Stimulated activated CD4-positive, alpha-beta T cell treated with anti-CD3 and anti-CD28 coated beads, Interleukin-2, amount 100 ng/mL, for 24 hours (primary cell): ENCODE results near the gene IFNG.
A peak's percentile ranks its signal among the peaks of the same experiment; 100 is the strongest.

ENCODE experiments used
- DNase-seq, 2 donors: peaks; one replicate each; pipeline ENCODE4 v3.0.0-alpha.2; 2020

IFNG gene

GRCh38 chr12:68114606-68115005 is 44.9 kb downstream of the IFNG start:
- DNase-seq: no peak

GRCh38 chr12:68113644-68114043 is 45.9 kb downstream of the IFNG start:
- peak; percentile 55 to 62 for DNase-seq

- no peak for DNase-seq
These were observed 47.5 kb downstream of the IFNG start for GRCh38 chr12:68111995-68112394.

GRCh38 chr12:68109444-68110217 is 49.9 kb downstream of the IFNG start:
- DNase-seq: no peak

GRCh38 chr12:68109001-68109400 is 50.5 kb downstream of the IFNG start:
- DNase-seq: no peak

- no peak for DNase-seq
These were observed 52.9 kb downstream of the IFNG start for GRCh38 chr12:68106660-68107059.

GRCh38 chr12:68106160-68106559 is 53.4 kb downstream of the IFNG start:
- DNase-seq: no peak
